K562 (cell line): ENCODE data around the gene MASTL. TPM values are rescaled to one million over a fixed set of nuclear protein-coding genes. Genes with fewer than 3 reads are reported as not detected.
A peak's percentile ranks its signal among the peaks of the same experiment; 100 is the strongest.

Experiments
- ATAC-seq: fragments of 200-7000 bp; cut with Tn5 transposase; 3 replicates; pipeline ENCODE4 v1.9.1; 2020; ENCODE audit warnings: moderate library complexity
- BruUV-seq: library from RNA; stranded (reverse); fragments of 400-500 nt; replicated peaks from 2 replicates; lab custom pipeline; 2021; lab: Mats Ljungman, UMichigan
- CTCF ChIA-PET: fragments of 300-600 bp; formaldehyde crosslinking; extraction: SDS; loops from one replicate; lab custom pipeline; 2021; ENCODE audit warnings: low intra/inter-chr PET ratio; lab: Yijun Ruan, JAX
- POLR2A ChIA-PET: fragments of 300-600, 350-650 bp; sonication (Branson Sonifier 250); formaldehyde crosslinking; extraction: SDS; loops from one replicate; lab custom pipeline; 2021; ENCODE audit warnings: antibody characterized with exemption, inconsistent platforms; lab: Yijun Ruan, JAX
- DNase-seq, 4 experiments: peaks; one replicate each; pipeline versions ENCODE4 v3.0.0 to v3.0.0-alpha.2; 2011 to 2018; ENCODE audit warnings: low spot score in 3 of 4, mixed read lengths in 3 of 4; ENCODE audit errors: extremely low read depth in 1 of 4
- FAIRE-seq: peaks from 2 replicates; lab custom pipeline; 2011; peaks lifted over from hg19 to GRCh38; lab: Jason Lieb, UNC
- H2AFZ ChIP-seq: 2 replicates; pipeline ENCODE4 v1.6.0; 2011; ENCODE audit warnings: low read depth, low read length, control low read depth, inconsistent platforms
- H3K27ac ChIP-seq: fragments of 200-600 bp; 3 replicates; pipeline ENCODE4 v1.8.0; 2011; ENCODE audit warnings: low read depth, mild to moderate bottlenecking, control low read depth, inconsistent platforms, low read length, moderate library complexity, mixed read lengths; ENCODE audit errors: extremely low read depth
- H3K27me3 ChIP-seq, 2 experiments: fragments of 300-600 bp in 1 of 2; 2 replicates in 1 of 2; 3 replicates in 1 of 2; pipeline versions ENCODE4 v1.6.0 to v1.8.0; 2011; ENCODE audit warnings: inconsistent platforms in 2 of 2, low read length in 2 of 2, mild to moderate bottlenecking in 1 of 2, mixed read lengths in 1 of 2, moderate library complexity in 1 of 2; ENCODE audit not compliant: control insufficient read depth in 2 of 2, insufficient read depth in 2 of 2
- H3K36me3 ChIP-seq: fragments of 300-600 bp; 3 replicates; pipeline ENCODE4 v1.8.0; 2011; ENCODE audit warnings: mild to moderate bottlenecking, low read length, inconsistent platforms; ENCODE audit not compliant: control insufficient read depth, insufficient read depth
- H3K4me1 ChIP-seq, 2 experiments: fragments of 200-600 bp in 1 of 2; replicated peaks in 1 of 2; 2 replicates in 1 of 2; 3 replicates in 1 of 2; pipeline versions ENCODE4 v1.5.1 to v1.8.0; 2011; ENCODE audit warnings: inconsistent platforms in 2 of 2, low read length in 2 of 2, mild to moderate bottlenecking in 1 of 2, mixed read lengths in 1 of 2, moderate library complexity in 1 of 2; ENCODE audit not compliant: control insufficient read depth in 2 of 2, insufficient read depth in 2 of 2
- H3K4me2 ChIP-seq: 2 replicates; pipeline ENCODE4 v1.6.1; 2011; ENCODE audit warnings: low read length, control low read depth, inconsistent platforms, mixed read lengths; ENCODE audit not compliant: insufficient read depth
- H3K4me3 ChIP-seq: fragments of 200-600 bp; sonication (generic), shearing (Covaris generic); 2 replicates; pipeline ENCODE4 v1.5.1; 2016; ENCODE audit warnings: control low read depth, inconsistent platforms
- H3K79me2 ChIP-seq: fragments of 200-600 bp; 3 replicates; pipeline ENCODE4 v1.8.0; 2011; ENCODE audit warnings: low read length, inconsistent platforms; ENCODE audit not compliant: control insufficient read depth, insufficient read depth
- H3K9ac ChIP-seq, 2 experiments: 2 replicates each; pipeline versions ENCODE4 v1.6.0 to v1.6.1; 2011; ENCODE audit warnings: low read depth in 2 of 2, low read length in 2 of 2, control low read depth in 1 of 2, inconsistent platforms in 1 of 2, mild to moderate bottlenecking in 1 of 2, mixed read lengths in 1 of 2; ENCODE audit not compliant: insufficient read depth in 1 of 2
- H3K9me1 ChIP-seq: one replicate; pipeline ENCODE4 v1.6.0; 2011; ENCODE audit warnings: inconsistent platforms, mild to moderate bottlenecking, low read length, moderate library complexity; ENCODE audit not compliant: control insufficient read depth, insufficient read depth
- H3K9me3 ChIP-seq: replicated peaks from 2 replicates; pipeline ENCODE4 v1.5.1; 2011; ENCODE audit warnings: low read depth, low read length, inconsistent platforms; ENCODE audit not compliant: control insufficient read depth, insufficient read depth
- H4K20me1 ChIP-seq: replicated peaks from 2 replicates; pipeline ENCODE4 v1.6.1; 2011; ENCODE audit warnings: low read length, inconsistent platforms, mixed read lengths; ENCODE audit not compliant: control insufficient read depth, insufficient read depth
- GABPB1 ChIP-seq: sonication (generic); formaldehyde crosslinking; IDR thresholded peaks from 2 replicates; pipeline ENCODE4 v1.8.0; 2022; ENCODE audit warnings: mild to moderate bottlenecking, missing genetic modification reagents
- MEF2D ChIP-seq: conservative IDR thresholded peaks from 2 replicates; pipeline ENCODE4 v1.6.1; 2016; ENCODE audit warnings: low read depth, missing genetic modification characterization, missing compliant biosample characterization
- TAF7 ChIP-seq: fragments of 450-650 bp; IDR thresholded peaks from 2 replicates; pipeline ENCODE4 v1.6.1; 2016; ENCODE audit warnings: missing genetic modification characterization, missing compliant biosample characterization
- TEAD4 ChIP-seq, 2 experiments: sonication (generic) in 1 of 2; formaldehyde crosslinking in 1 of 2; IDR thresholded peaks; 2 replicates each; pipeline versions ENCODE4 v1.6.1 to v1.8.0; 2012 to 2022; ENCODE audit warnings: borderline replicate concordance in 1 of 2, inconsistent platforms in 1 of 2, low read length in 1 of 2, mild to moderate bottlenecking in 1 of 2, missing genetic modification reagents in 1 of 2
- YBX1 ChIP-seq: fragments of 450-650 bp; IDR thresholded peaks from 2 replicates; pipeline ENCODE4 v1.7.1; 2016; ENCODE audit warnings: mild to moderate bottlenecking
- ZNF133 ChIP-seq: fragments of 250-450 bp; sonication (Bioruptor Pico); IDR thresholded peaks from 2 replicates; pipeline ENCODE4 v1.4.0; 2020; ENCODE audit warnings: mild to moderate bottlenecking
- ZNF431 ChIP-seq: sonication (generic); formaldehyde crosslinking; IDR thresholded peaks from 2 replicates; pipeline ENCODE4 v1.8.0; 2022; ENCODE audit warnings: mild to moderate bottlenecking, missing genetic modification reagents
- ZNF586 ChIP-seq: fragments of 450-650 bp; formaldehyde crosslinking; conservative IDR thresholded peaks from 2 replicates; pipeline ENCODE4 v1.4.0; 2020; ENCODE audit warnings: mild to moderate bottlenecking, moderate library complexity
- WGBS: fragments of 100-300 bp; shearing (Covaris generic); methylation state at CpG from one replicate; pipeline ENCODE4 v1.1.6; 2016; ENCODE audit warnings: low coverage, mixed read lengths; ENCODE audit not compliant: insufficient coverage; ENCODE audit errors: missing lambda C conversion rate; 5-methylcytosine and 5-hydroxymethylcytosine counted together
- in situ Hi-C: fragments of 300-500 bp; cut with MboI; formaldehyde crosslinking; loops from 4 replicates; pipeline ENCODE4 v1.15.0; 2018; ENCODE audit warnings: inconsistent platforms, mixed read lengths
- intact Hi-C: fragments of 100-400 bp; cut with micrococcal nuclease; formaldehyde crosslinking; loops from 2 replicates; pipeline ENCODE4 v1.14.2; 2022
- polyA plus RNA-seq, 8 experiments: library from polyadenylated mRNA; depleted of rRNA in 4 of 8; stranded (reverse) in 5 of 8; unstranded in 3 of 8; fragments of >200 nt; fragmentation: Nextera tagmentation in 2 of 8; fragmentation: Illumina TruSeq in 1 of 8; extraction: Ambion mirVana in 2 of 8; extraction: Trizol in 1 of 8; gene quantifications; 2 replicates each; pipeline versions ENCODE4 v1.2.1 to v1.2.3, GENCODE V29; 2011 to 2014; ENCODE audit warnings: inconsistent platforms in 1 of 8, missing spikeins in 1 of 8
- small RNA-seq: library from RNA; depleted of rRNA; stranded (forward); fragments of <200 nt; gene quantifications from one replicate; pipeline ENCODE3, GENCODE V24; 2014
- total RNA-seq, 7 experiments: library from RNA; depleted of rRNA in 6 of 7; stranded (reverse); fragments of >200 nt in 6 of 7; fragmentation: Illumina TruSeq in 2 of 7; extraction: Trizol in 2 of 7; gene quantifications; 2 replicates each; pipeline versions ENCODE4 v1.2.1 to v1.2.3, GENCODE V29; 2011 to 2021; ENCODE audit warnings: low replicate concordance in 1 of 7
- TF ChIP-seq, protein P1 (sequence below): fragments of 250-450 bp; sonication (Bioruptor Pico); IDR thresholded peaks from 2 replicates; pipeline ENCODE4 v1.4.0; 2020
- TF ChIP-seq, protein P2 (sequence below): fragments of 450-650 bp; IDR thresholded peaks from 2 replicates; pipeline ENCODE4 v1.7.1; 2018; ENCODE audit warnings: mild to moderate bottlenecking, low read depth; ENCODE audit not compliant: partially characterized antibody

Gene MASTL
- total and polyA plus RNA-seq, 9 of the 15 experiments (the other 6 are each of a cell fraction or from before 2014, with no cell fraction given), result 6.8 to 29.9 (median 23.1) TPM

DNA sequence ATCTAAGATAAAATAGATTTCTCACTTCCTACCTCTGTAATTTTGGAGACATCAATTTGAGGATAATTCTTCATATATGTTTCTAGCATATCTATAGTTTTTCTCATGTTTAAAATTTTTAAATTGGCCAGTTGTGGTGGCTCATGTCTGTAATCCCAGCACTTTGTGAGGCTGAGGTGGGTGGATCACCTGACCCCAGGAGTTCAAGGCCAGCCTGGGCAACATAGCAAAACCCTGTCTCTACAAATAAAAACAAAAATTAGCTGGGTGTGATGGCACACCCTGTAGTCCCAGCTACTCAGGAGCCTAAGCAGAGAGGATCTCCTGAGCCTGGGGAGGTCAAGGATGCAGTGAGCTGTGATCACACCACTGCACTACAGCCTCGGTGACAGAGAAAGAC, 80.6 kb downstream of the MASTL start:
- Histone ChIP-seq H3K4me3 (no peak overlapping the region), H3K9ac (peak overlapping the region in 1 of 2 experiments; percentile 31; a peak in 1 of 4 replicates), H4K20me1 (no peaks in the 10 kb centered on the region), H3K27ac (no peak overlapping the region), H3K4me2 (no peak overlapping the region), H3K79me2 (peaks cover 15% of the 10 kb centered on the region), H3K4me1 (peaks cover 4 to 10% of the 10 kb centered on the region in 2 experiments; a peak in 2 of 5 replicates), H3K27me3 (no peaks in the 10 kb centered on the region), H3K36me3 (peaks cover 7% of the 10 kb centered on the region; the same call in 1 of the 3 replicates), H2AFZ (no peak overlapping the region), H3K9me3 (no peaks in the 10 kb centered on the region), H3K9me1 (no peaks in the 10 kb centered on the region)
- in situ Hi-C loops (no loop called here), intact Hi-C loops (no loop called here)
- 100% methylated on average over 1 of the region's 1 CpG for WGBS
- POLR2A ChIA-PET, result interaction anchor here (0.6 kb wide), 1 partner anchor 36 kb away, joined by 3 read pairs; no protein-coding TSS in a partner anchor
- no peak for ATAC-seq
- no TSS peak for BruUV-seq
- TF ChIP-seq MEF2D (tag), result no peak
- TF ChIP-seq TEAD4 (IDR thresholded peaks at IDR 0.05; ENCODE audit: low read length), result no peak
- TF ChIP-seq TEAD4 (CRISPR knock-in tag; IDR thresholded peaks at IDR 0.05; ENCODE audit: borderline replicate concordance), result no peak
- no peak for TF ChIP-seq TAF7 (tag)
- no peak for TF ChIP-seq ZNF133 (CRISPR knock-in tag)
- TF ChIP-seq GABPB1 (CRISPR knock-in tag), result no peak
- no peak for TF ChIP-seq ZNF586
- TF ChIP-seq, protein P1, sequence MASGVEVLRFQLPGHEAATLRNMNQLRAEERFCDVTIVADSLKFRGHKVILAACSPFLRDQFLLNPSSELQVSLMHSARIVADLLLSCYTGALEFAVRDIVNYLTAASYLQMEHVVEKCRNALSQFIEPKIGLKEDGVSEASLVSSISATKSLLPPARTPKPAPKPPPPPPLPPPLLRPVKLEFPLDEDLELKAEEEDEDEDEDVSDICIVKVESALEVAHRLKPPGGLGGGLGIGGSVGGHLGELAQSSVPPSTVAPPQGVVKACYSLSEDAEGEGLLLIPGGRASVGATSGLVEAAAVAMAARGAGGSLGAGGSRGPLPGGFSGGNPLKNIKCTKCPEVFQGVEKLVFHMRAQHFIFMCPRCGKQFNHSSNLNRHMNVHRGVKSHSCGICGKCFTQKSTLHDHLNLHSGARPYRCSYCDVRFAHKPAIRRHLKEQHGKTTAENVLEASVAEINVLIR (CRISPR knock-in tag), result no peak
- TF ChIP-seq, protein P2, sequence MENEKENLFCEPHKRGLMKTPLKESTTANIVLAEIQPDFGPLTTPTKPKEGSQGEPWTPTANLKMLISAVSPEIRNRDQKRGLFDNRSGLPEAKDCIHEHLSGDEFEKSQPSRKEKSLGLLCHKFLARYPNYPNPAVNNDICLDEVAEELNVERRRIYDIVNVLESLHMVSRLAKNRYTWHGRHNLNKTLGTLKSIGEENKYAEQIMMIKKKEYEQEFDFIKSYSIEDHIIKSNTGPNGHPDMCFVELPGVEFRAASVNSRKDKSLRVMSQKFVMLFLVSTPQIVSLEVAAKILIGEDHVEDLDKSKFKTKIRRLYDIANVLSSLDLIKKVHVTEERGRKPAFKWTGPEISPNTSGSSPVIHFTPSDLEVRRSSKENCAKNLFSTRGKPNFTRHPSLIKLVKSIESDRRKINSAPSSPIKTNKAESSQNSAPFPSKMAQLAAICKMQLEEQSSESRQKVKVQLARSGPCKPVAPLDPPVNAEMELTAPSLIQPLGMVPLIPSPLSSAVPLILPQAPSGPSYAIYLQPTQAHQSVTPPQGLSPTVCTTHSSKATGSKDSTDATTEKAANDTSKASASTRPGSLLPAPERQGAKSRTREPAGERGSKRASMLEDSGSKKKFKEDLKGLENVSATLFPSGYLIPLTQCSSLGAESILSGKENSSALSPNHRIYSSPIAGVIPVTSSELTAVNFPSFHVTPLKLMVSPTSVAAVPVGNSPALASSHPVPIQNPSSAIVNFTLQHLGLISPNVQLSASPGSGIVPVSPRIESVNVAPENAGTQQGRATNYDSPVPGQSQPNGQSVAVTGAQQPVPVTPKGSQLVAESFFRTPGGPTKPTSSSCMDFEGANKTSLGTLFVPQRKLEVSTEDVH, result no peak
- TF ChIP-seq YBX1, result no peak
- TF ChIP-seq ZNF431 (CRISPR knock-in tag), result no peak
- DNase-seq, result no peak
- CTCF ChIA-PET, result no interaction called here
- no peak for FAIRE-seq

Small RNA genes within 50 kb of the gene (small RNA-seq; reads per million reads assigned to genes)
- 0.18 reads per million for gene RNU2-24P
- not detected for gene RNU7-12P

Other genes starting within 250 kb of the MASTL start
- gene ANKRD26, start 54.9 kb upstream of the MASTL start, total RNA-seq (2014; rRNA removed), result 4.6 and 4.9 TPM in 2 replicates
- 11.0 and 12.2 TPM in 2 replicates for gene ANKRD26, start 54.9 kb upstream of the MASTL start, total RNA-seq (2014; rRNA removed; fragmentation: Illumina TruSeq; extraction: Trizol)
- gene ANKRD26, start 54.9 kb upstream of the MASTL start, total RNA-seq (2015; rRNA removed; fragmentation: Illumina TruSeq; extraction: Trizol), result 11.9 and 12.3 TPM in 2 replicates
- 6.8 and 7.4 TPM in 2 replicates for gene ANKRD26, start 54.9 kb upstream of the MASTL start, total RNA-seq (2021)
- gene ANKRD26, start 54.9 kb upstream of the MASTL start, polyA plus RNA-seq (2011; rRNA removed), result 4.0 and 4.2 TPM in 2 replicates
- gene ANKRD26, start 54.9 kb upstream of the MASTL start, polyA plus RNA-seq (2014; fragmentation: Illumina TruSeq; extraction: Trizol), result 5.3 and 6.8 TPM in 2 replicates
- gene ANKRD26, start 54.9 kb upstream of the MASTL start, polyA plus RNA-seq (2014; fragmentation: Nextera tagmentation; extraction: Ambion mirVana), result 1 to 10 TPM; 2.3 to 2.7 TPM
- gene ANKRD26, start 54.9 kb upstream of the MASTL start, polyA plus RNA-seq (2014; rRNA removed), result 3.6 and 7.3 TPM in 2 replicates
- gene YME1L1, start 968 bp upstream of the MASTL start, total RNA-seq (2014; rRNA removed), result 82.5 and 159 TPM in 2 replicates
- gene YME1L1, start 968 bp upstream of the MASTL start, total RNA-seq (2014; rRNA removed; fragmentation: Illumina TruSeq; extraction: Trizol), result 136 and 152 TPM in 2 replicates
- 131 and 133 TPM in 2 replicates for gene YME1L1, start 968 bp upstream of the MASTL start, total RNA-seq (2015; rRNA removed; fragmentation: Illumina TruSeq; extraction: Trizol)
- 108 and 112 TPM in 2 replicates for gene YME1L1, start 968 bp upstream of the MASTL start, total RNA-seq (2021)
- gene YME1L1, start 968 bp upstream of the MASTL start, polyA plus RNA-seq (2011; rRNA removed), result 102 and 155 TPM in 2 replicates
- 118 and 128 TPM in 2 replicates for gene YME1L1, start 968 bp upstream of the MASTL start, polyA plus RNA-seq (2014; fragmentation: Illumina TruSeq; extraction: Trizol)
- gene YME1L1, start 968 bp upstream of the MASTL start, polyA plus RNA-seq (2014; fragmentation: Nextera tagmentation; extraction: Ambion mirVana), result 10 to 100 TPM; 32.7 to 41.6 TPM
- 76.6 and 79.9 TPM in 2 replicates for gene YME1L1, start 968 bp upstream of the MASTL start, polyA plus RNA-seq (2014; rRNA removed)
- 7.8 and 9.9 TPM in 2 replicates for gene ACBD5, start 85.4 kb downstream of the MASTL start, total RNA-seq (2014; rRNA removed)
- 10.3 TPM in 2 replicates for gene ACBD5, start 85.4 kb downstream of the MASTL start, total RNA-seq (2014; rRNA removed; fragmentation: Illumina TruSeq; extraction: Trizol)
- gene ACBD5, start 85.4 kb downstream of the MASTL start, total RNA-seq (2015; rRNA removed; fragmentation: Illumina TruSeq; extraction: Trizol), result 10.1 and 10.3 TPM in 2 replicates
- 8.4 and 8.7 TPM in 2 replicates for gene ACBD5, start 85.4 kb downstream of the MASTL start, total RNA-seq (2021)
- gene ACBD5, start 85.4 kb downstream of the MASTL start, polyA plus RNA-seq (2011; rRNA removed), result 7.4 and 7.9 TPM in 2 replicates
- 7.6 and 8.5 TPM in 2 replicates for gene ACBD5, start 85.4 kb downstream of the MASTL start, polyA plus RNA-seq (2014; fragmentation: Illumina TruSeq; extraction: Trizol)
- 1 to 10 TPM; 1.5 to 2.2 TPM for gene ACBD5, start 85.4 kb downstream of the MASTL start, polyA plus RNA-seq (2014; fragmentation: Nextera tagmentation; extraction: Ambion mirVana)
- gene ACBD5, start 85.4 kb downstream of the MASTL start, polyA plus RNA-seq (2014; rRNA removed), result 5.1 and 6.1 TPM in 2 replicates